GM12878 (cell line): Measurements from ENCODE around the gene PPP2R3A. TPM values are rescaled to one million over a fixed set of nuclear protein-coding genes. Genes with fewer than 3 reads are reported as not detected.

ENCODE experiments used
- ATAC-seq: fragments of 200-7000 bp; cut with Tn5 transposase; 3 replicates; pipeline ENCODE4 v1.9.1; 2020; ENCODE audit warnings: mild to moderate bottlenecking, moderate library complexity
- BruUV-seq: library from RNA; stranded (reverse); fragments of 400-500 nt; replicated peaks from 2 replicates; lab custom pipeline; 2021; lab: Mats Ljungman, UMichigan
- CTCF ChIA-PET: fragments of 300-600 bp; sonication (Branson Sonifier 250); formaldehyde crosslinking; extraction: SDS; loops from one replicate; lab custom pipeline; 2021; ENCODE audit warnings: inconsistent platforms; lab: Yijun Ruan, JAX
- POLR2A ChIA-PET: fragments of 350-600 bp; formaldehyde crosslinking; extraction: SDS; loops from one replicate; lab custom pipeline; 2021; ENCODE audit warnings: inconsistent platforms; lab: Charles Lee
- RAD21 ChIA-PET: fragments of 300-600 bp; sonication (Branson Sonifier 250); formaldehyde crosslinking; loops from one replicate; lab custom pipeline; 2023; ENCODE audit warnings: antibody characterized with exemption; ENCODE audit not compliant: unreplicated experiment; lab: Charles Lee
- SMC1A ChIA-PET: fragments of 300-600 bp; sonication (Branson Sonifier 250); formaldehyde crosslinking; loops from one replicate; lab custom pipeline; 2023; ENCODE audit not compliant: unreplicated experiment, uncharacterized antibody; lab: Charles Lee
- DNase-seq: peaks from one replicate; pipeline ENCODE4 v3.0.0-alpha.2; 2011; ENCODE audit warnings: low read depth, low spot score
- FAIRE-seq: peaks from 3 replicates; lab custom pipeline; 2011; peaks lifted over from hg19 to GRCh38; lab: Jason Lieb, UNC
- H2AFZ ChIP-seq: 2 replicates; pipeline ENCODE4 v1.6.0; 2011; ENCODE audit warnings: low read depth, low read length, control low read depth; ENCODE audit not compliant: control insufficient read depth
- H3K27ac ChIP-seq: 2 replicates; pipeline ENCODE4 v1.5.1; 2011; ENCODE audit warnings: control low read depth; ENCODE audit not compliant: control insufficient read depth, insufficient read depth
- H3K27me3 ChIP-seq, 2 experiments: replicated peaks in 1 of 2; 2 replicates each; pipeline versions ENCODE4 v1.6.0 to v1.6.1; 2011; ENCODE audit warnings: low read length in 1 of 2; ENCODE audit not compliant: control insufficient read depth in 2 of 2, insufficient read depth in 2 of 2
- H3K36me3 ChIP-seq, 2 experiments: 2 replicates each; pipeline ENCODE4 v1.5.1; 2011; ENCODE audit warnings: low read length in 1 of 2; ENCODE audit not compliant: control insufficient read depth in 2 of 2, insufficient read depth in 2 of 2
- H3K4me1 ChIP-seq: 2 replicates; pipeline ENCODE4 v1.6.1; 2011; ENCODE audit warnings: mild to moderate bottlenecking, low read length, moderate library complexity, mixed read lengths; ENCODE audit not compliant: control insufficient read depth, insufficient read depth
- H3K4me2 ChIP-seq: 2 replicates; pipeline ENCODE4 v1.6.0; 2011; ENCODE audit warnings: control low read depth; ENCODE audit not compliant: control insufficient read depth, insufficient read depth
- H3K4me3 ChIP-seq: fragments of 200-600 bp; sonication (generic); 2 replicates; pipeline ENCODE4 v1.5.1; 2016
- H3K79me2 ChIP-seq: 2 replicates; pipeline ENCODE4 v1.6.0; 2011; ENCODE audit warnings: low read length; ENCODE audit not compliant: control insufficient read depth, insufficient read depth
- H3K9ac ChIP-seq: 2 replicates; pipeline ENCODE4 v1.8.0; 2011; ENCODE audit warnings: low read length, control low read depth, mixed read lengths; ENCODE audit not compliant: control insufficient read depth, insufficient read depth
- H3K9me3 ChIP-seq: replicated peaks from 3 replicates; pipeline ENCODE4 v1.5.1; 2011; ENCODE audit warnings: mild to moderate bottlenecking, low read length; ENCODE audit not compliant: control insufficient read depth, insufficient read depth
- H4K20me1 ChIP-seq: 2 replicates; pipeline ENCODE4 v1.6.0; 2011; ENCODE audit not compliant: control insufficient read depth, insufficient read depth
- BACH1 ChIP-seq: fragments of 450-650 bp; IDR thresholded peaks from 2 replicates; pipeline ENCODE4 v1.6.1; 2017; ENCODE audit warnings: mild to moderate bottlenecking, borderline replicate concordance
- EGR1 ChIP-seq, 2 experiments: IDR thresholded peaks; 1 replicate in 1 of 2; 2 replicates in 1 of 2; pipeline ENCODE4 v1.6.1; 2011 to 2012; ENCODE audit warnings: low read depth in 2 of 2, low read length in 2 of 2, borderline replicate concordance in 1 of 2, mild to moderate bottlenecking in 1 of 2, moderate library complexity in 1 of 2
- IRF4 ChIP-seq: IDR thresholded peaks from 2 replicates; pipeline ENCODE4 v1.6.1; 2011; ENCODE audit warnings: low read depth, low read length
- MYB ChIP-seq: fragments of 150-350 bp; IDR thresholded peaks from 2 replicates; pipeline ENCODE4 v1.6.1; 2014; ENCODE audit warnings: mild to moderate bottlenecking, low read depth, low read length, borderline replicate concordance
- PML ChIP-seq: IDR thresholded peaks from 2 replicates; pipeline ENCODE4 v1.6.1; 2012; ENCODE audit warnings: low read length, inconsistent platforms
- YY1 ChIP-seq: IDR thresholded peaks from 2 replicates; pipeline ENCODE4 v1.6.1; 2011; ENCODE audit warnings: low read depth, mild to moderate bottlenecking, low read length
- ZBTB40 ChIP-seq: fragments of 450-650 bp; IDR thresholded peaks from 2 replicates; pipeline ENCODE4 v1.6.1; 2016; ENCODE audit warnings: mild to moderate bottlenecking, moderate library complexity, borderline replicate concordance
- in situ Hi-C: fragments of 300-500 bp; cut with MboI; formaldehyde crosslinking; loops from 9 replicates; pipeline ENCODE4 v1.14.3; 2018; ENCODE audit warnings: mixed read lengths
- intact Hi-C: fragments of 100-400 bp; cut with micrococcal nuclease; formaldehyde crosslinking; loops from one replicate; pipeline ENCODE4 v1.14.2; 2022; ENCODE audit not compliant: unreplicated experiment
- polyA plus RNA-seq, 11 experiments: library from polyadenylated mRNA; depleted of rRNA in 4 of 11; unstranded in 6 of 11; stranded (reverse) in 5 of 11; fragments of >200 nt; fragmentation: Nextera tagmentation in 4 of 11; fragmentation: Illumina TruSeq in 1 of 11; extraction: Ambion mirVana in 4 of 11; extraction: Trizol in 1 of 11; gene quantifications; 1 replicate in 1 of 11; 2 replicates in 10 of 11; pipeline versions ENCODE4 v1.2.1 to v1.2.3, GENCODE V29; 2011 to 2016; ENCODE audit warnings: inconsistent platforms in 2 of 11, missing spikeins in 2 of 11, low read depth in 1 of 11
- total RNA-seq, 4 experiments: library from RNA; depleted of rRNA in 3 of 4; stranded (reverse); fragments of >200 nt in 3 of 4; fragmentation: Illumina TruSeq in 1 of 4; extraction: Trizol in 1 of 4; gene quantifications; 2 replicates each; pipeline versions ENCODE4 v1.2.1 to v1.2.3, GENCODE V29; 2013 to 2021

Gene PPP2R3A
- total and polyA plus RNA-seq, 10 of the 15 experiments (the other 5 are each of a cell fraction or from before 2014, with no cell fraction given) = under 0.01 to 0.16 (median 0.06) TPM; not detected in 5

GRCh38 chr3:135975053-135975452 lies 9.5 kb downstream of the PPP2R3A start:
- DNase-seq (no peak), FAIRE-seq (no peak), ATAC-seq (no peak)
- Histone ChIP-seq H3K4me1 (no peaks in the 10 kb centered on the region), H4K20me1 (no peaks in the 10 kb centered on the region), H3K79me2 (no peaks in the 10 kb centered on the region), H3K4me3 (no peak overlapping the region), H3K27ac (no peak overlapping the region), H3K9ac (no peak overlapping the region), H3K27me3 (no peaks in the 10 kb centered on the region), H3K9me3 (no peaks in the 10 kb centered on the region), H3K36me3 (no peaks in the 10 kb centered on the region), H3K4me2 (no peak overlapping the region), H2AFZ (no peak overlapping the region)
- POLR2A ChIA-PET = no interaction called here
- no TSS peak for BruUV-seq
- CTCF ChIA-PET = no interaction called here
- RAD21 ChIA-PET = no interaction called here
- TF ChIP-seq MYB (no peak), IRF4 (no peak), BACH1 (no peak), EGR1 (IDR thresholded peaks at IDR 0.05; ENCODE audit: borderline replicate concordance in 1 of 2, low read depth in 2 of 2, low read length in 2 of 2) (no peak), PML (no peak), YY1 (no peak), ZBTB40 (no peak)
- in situ Hi-C loops = no loop called here
- SMC1A ChIA-PET = no interaction called here
- intact Hi-C loops = no loop called here
